Memory B cell (primary cell): ENCODE data around the gene HTRA1.

Experiments
- ATAC-seq: fragments of 150-1000 bp; cut with Tn5 transposase; 2 replicates; pipeline ENCODE4 v1.10.0; 2021; ENCODE audit warnings: low read depth, mild to moderate bottlenecking, moderate library complexity
- DNase-seq, 2 donors: peaks; one replicate each; pipeline ENCODE4 v3.0.0; 2022; ENCODE audit warnings: low spot score in 2 of 2
- H3K27ac Mint-ChIP-seq: one replicate; pipeline ENCODE4 v1.8.0; 2022; ENCODE audit warnings: mild to moderate bottlenecking, moderate library complexity, mixed read lengths
- H3K27me3 Mint-ChIP-seq: one replicate; pipeline ENCODE4 v1.8.0; 2022; ENCODE audit warnings: mixed read lengths
- H3K36me3 Mint-ChIP-seq: one replicate; pipeline ENCODE4 v1.8.0; 2022; ENCODE audit warnings: mild to moderate bottlenecking, mixed read lengths
- H3K4me1 Mint-ChIP-seq: one replicate; pipeline ENCODE4 v1.8.0; 2022; ENCODE audit warnings: mixed read lengths
- H3K4me3 Mint-ChIP-seq: one replicate; pipeline ENCODE4 v1.8.0; 2022; ENCODE audit warnings: mild to moderate bottlenecking, moderate library complexity, mixed read lengths
- H3K9me3 Mint-ChIP-seq: one replicate; pipeline ENCODE4 v1.8.0; 2022; ENCODE audit warnings: mixed read lengths

The HTRA1 gene

GRCh38 chr10:122561792-122562191 is 100.4 kb downstream of the HTRA1 start:
- ATAC-seq (no peak), DNase-seq (no peak)
- H3K27me3 Mint-ChIP-seq = peaks cover 11% of the 10 kb centered on the region
- no peaks in the 10 kb centered on the region for H3K4me1 Mint-ChIP-seq
- H3K27ac Mint-ChIP-seq = no peak overlapping the region
- H3K9me3 Mint-ChIP-seq = no peaks in the 10 kb centered on the region
- H3K36me3 Mint-ChIP-seq = no peaks in the 10 kb centered on the region
- H3K4me3 Mint-ChIP-seq = no peak overlapping the region
